Measurements from ENCODE around the gene RELCH. TPM values are rescaled to one million over a fixed set of nuclear protein-coding genes. Genes with fewer than 3 reads are reported as not detected.

The RELCH gene
- total and polyA plus RNA-seq, 2 of the 13 experiments (the other 11 are each of a cell fraction or from before 2014, with no cell fraction given): 5.6 to 31.7 TPM

- TF ChIP-seq TGIF2 (CRISPR knock-in tag; IDR thresholded peaks at IDR 0.05) (no peak), ZNF235 (CRISPR knock-in tag; IDR thresholded peaks at IDR 0.05; ENCODE audit: borderline replicate concordance) (no peak), ZNF441 (CRISPR knock-in tag; IDR thresholded peaks at IDR 0.05; ENCODE audit: borderline replicate concordance) (no peak), ZNF331 (CRISPR knock-in tag; IDR thresholded peaks at IDR 0.05) (no peak)
Measured at GRCh38 chr18:62214790-62215189, 27.7 kb downstream of the RELCH start (continued).

- BruUV-seq (replicated peaks): no TSS peak
- H2AFZ ChIP-seq (ENCODE audit: low read length): no peak overlapping the region
- ChIA-PET CTCF (ENCODE audit: low intra/inter-chr PET ratio, low total read pairs) (no interaction called here), POLR2A (no interaction called here)
- no peak overlapping the region for H3K4me2 ChIP-seq (ENCODE audit: low read depth, low read length)
- H3K4me3 ChIP-seq (replicated peaks in 1 of 3; ENCODE audit: insufficient read depth in 1 of 3, low read depth in 2 of 3, low read length in 3 of 3): no peak overlapping the region
- intact Hi-C loops (cut with micrococcal nuclease; ENCODE audit: unreplicated experiment) (no loop called here), in situ Hi-C loops (cut with HindIII; ENCODE audit: extremely low pct_ligation_motif_present, low pct_unique_long_range_greater_than_20kb) (no loop called here)
- no peak for DNase-seq (ENCODE audit: low spot score)
- no peaks in the 10 kb centered on the region for H3K27me3 ChIP-seq (ENCODE audit: control insufficient read depth in 1 of 2, insufficient read depth in 2 of 2, low read length in 2 of 2)
- no peaks in the 10 kb centered on the region for H3K4me1 ChIP-seq (ENCODE audit: insufficient read depth, low read length)
- no peak overlapping the region for H3K27ac ChIP-seq (ENCODE audit: extremely low read length, insufficient read depth, low read length)
- 97% methylated on average over 2 of the region's 2 CpGs for WGBS (ENCODE audit: low lambda C conversion rate)
- peaks cover 7% of the 10 kb centered on the region for H3K9me3 ChIP-seq (ENCODE audit: low read length)
- no peaks in the 10 kb centered on the region for H4K20me1 ChIP-seq (ENCODE audit: insufficient read depth, low read length)
- FAIRE-seq: no peak
- no peaks in the 10 kb centered on the region for H3K79me2 ChIP-seq (ENCODE audit: insufficient read depth, low read length)
- no peak overlapping the region for H3K9ac ChIP-seq (ENCODE audit: insufficient read depth, low read depth, low read length)
- ATAC-seq: no peak
- H3K36me3 ChIP-seq (replicated peaks in 1 of 2; ENCODE audit: control insufficient read depth in 1 of 2, insufficient read depth in 2 of 2, low read length in 2 of 2): peaks cover 6 to 23% of the 10 kb centered on the region in 2 experiments
- no peak for TF ChIP-seq CSRNP1 (CRISPR knock-in tag; IDR thresholded peaks at IDR 0.05)
- no peak for TF ChIP-seq MBD4 (IDR thresholded peaks at IDR 0.05; ENCODE audit: borderline replicate concordance, low read length)
- no peak for TF ChIP-seq ZFP36L1 (CRISPR knock-in tag; IDR thresholded peaks at IDR 0.05)
- no peak for TF ChIP-seq ELF1 (CRISPR knock-in tag; IDR thresholded peaks at IDR 0.05)
- TF ChIP-seq ZNF362 (CRISPR knock-in tag; IDR thresholded peaks at IDR 0.05; ENCODE audit: borderline replicate concordance): no peak
- TF ChIP-seq ATF7-NPFF (CRISPR knock-in tag; IDR thresholded peaks at IDR 0.05; ENCODE audit: low read depth): no peak
- no peak for TF ChIP-seq POLR2A (IDR thresholded peaks at IDR 0.05; ENCODE audit: insufficient read depth in 1 of 2, low read depth in 2 of 2, low read length in 2 of 2)
- no peak for TF ChIP-seq MAFF (IDR thresholded peaks at IDR 0.05; ENCODE audit: low read depth, low read length)
- TF ChIP-seq, protein P1, sequence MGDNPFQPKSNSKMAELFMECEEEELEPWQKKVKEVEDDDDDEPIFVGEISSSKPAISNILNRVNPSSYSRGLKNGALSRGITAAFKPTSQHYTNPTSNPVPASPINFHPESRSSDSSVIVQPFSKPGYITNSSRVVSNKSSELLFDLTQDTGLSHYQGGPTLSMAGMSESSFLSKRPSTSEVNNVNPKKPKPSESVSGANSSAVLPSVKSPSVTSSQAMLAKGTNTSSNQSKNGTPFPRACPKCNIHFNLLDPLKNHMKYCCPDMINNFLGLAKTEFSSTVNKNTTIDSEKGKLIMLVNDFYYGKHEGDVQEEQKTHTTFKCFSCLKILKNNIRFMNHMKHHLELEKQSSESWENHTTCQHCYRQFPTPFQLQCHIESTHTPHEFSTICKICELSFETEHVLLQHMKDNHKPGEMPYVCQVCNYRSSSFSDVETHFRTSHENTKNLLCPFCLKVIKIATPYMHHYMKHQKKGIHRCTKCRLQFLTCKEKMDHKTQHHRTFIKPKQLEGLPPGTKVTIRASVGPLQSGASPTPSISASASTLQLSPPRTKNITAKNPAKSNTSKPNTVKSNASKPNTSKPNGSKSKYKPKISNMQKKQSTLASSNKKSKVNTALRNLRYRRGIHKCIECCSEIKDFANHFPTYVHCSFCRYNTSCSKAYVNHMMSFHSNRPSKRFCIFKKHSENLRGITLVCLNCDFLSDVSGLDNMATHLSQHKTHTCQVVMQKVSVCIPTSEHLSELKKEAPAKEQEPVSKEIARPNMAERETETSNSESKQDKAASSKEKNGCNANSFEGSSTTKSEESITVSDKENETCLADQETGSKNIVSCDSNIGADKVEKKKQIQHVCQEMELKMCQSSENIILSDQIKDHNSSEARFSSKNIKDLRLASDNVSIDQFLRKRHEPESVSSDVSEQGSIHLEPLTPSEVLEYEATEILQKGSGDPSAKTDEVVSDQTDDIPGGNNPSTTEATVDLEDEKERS (CRISPR knock-in tag; IDR thresholded peaks at IDR 0.05): peak; percentile 97
- TF ChIP-seq HMGA1 (CRISPR knock-in tag; conservative IDR thresholded peaks at IDR 0.05): no peak
- TF ChIP-seq ATF4 (CRISPR knock-in tag; IDR thresholded peaks at IDR 0.05): no peak
- TF ChIP-seq SIN3B (IDR thresholded peaks at IDR 0.05; ENCODE audit: low read length): no peak
- TF ChIP-seq ZSCAN9 (CRISPR knock-in tag; IDR thresholded peaks at IDR 0.05; ENCODE audit: borderline replicate concordance): no peak
- no peak for TF ChIP-seq ZNF850 (CRISPR knock-in tag; conservative IDR thresholded peaks at IDR 0.05)
- TF ChIP-seq GATA4 (IDR thresholded peaks at IDR 0.05; ENCODE audit: borderline replicate concordance, low read depth): no peak
Measured at GRCh38 chr18:62224229-62224628, 37.2 kb downstream of the RELCH start.
